HG03139 (cell line): ENCODE measurements around the gene C1orf94.

Experiments used
- ATAC-seq: cut with Tn5 transposase; IDR thresholded peaks from one replicate; pipeline ENCODE4 v1.9.1; 2021; ENCODE audit not compliant: unreplicated experiment

The C1orf94 gene

DNA sequence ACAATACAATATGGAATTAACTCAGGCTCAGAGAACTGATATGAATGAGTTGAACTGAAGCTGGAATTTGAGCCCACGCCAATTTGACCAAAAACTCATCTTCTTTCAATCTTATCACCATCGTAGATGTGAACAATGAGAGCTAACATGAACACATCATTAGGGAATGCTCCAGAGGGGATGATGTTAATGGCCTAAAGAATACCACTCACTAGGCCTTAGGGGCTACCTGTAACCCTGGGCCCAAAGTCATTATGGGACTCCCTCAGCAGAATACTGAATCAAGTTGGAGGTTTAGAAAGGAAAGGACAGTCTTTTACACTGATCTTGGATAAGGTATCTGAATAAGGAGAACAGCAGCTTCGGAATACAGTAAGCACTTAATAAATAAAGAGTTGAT lies 73.6 kb downstream of the C1orf94 start:
- no peak for ATAC-seq

DNA sequence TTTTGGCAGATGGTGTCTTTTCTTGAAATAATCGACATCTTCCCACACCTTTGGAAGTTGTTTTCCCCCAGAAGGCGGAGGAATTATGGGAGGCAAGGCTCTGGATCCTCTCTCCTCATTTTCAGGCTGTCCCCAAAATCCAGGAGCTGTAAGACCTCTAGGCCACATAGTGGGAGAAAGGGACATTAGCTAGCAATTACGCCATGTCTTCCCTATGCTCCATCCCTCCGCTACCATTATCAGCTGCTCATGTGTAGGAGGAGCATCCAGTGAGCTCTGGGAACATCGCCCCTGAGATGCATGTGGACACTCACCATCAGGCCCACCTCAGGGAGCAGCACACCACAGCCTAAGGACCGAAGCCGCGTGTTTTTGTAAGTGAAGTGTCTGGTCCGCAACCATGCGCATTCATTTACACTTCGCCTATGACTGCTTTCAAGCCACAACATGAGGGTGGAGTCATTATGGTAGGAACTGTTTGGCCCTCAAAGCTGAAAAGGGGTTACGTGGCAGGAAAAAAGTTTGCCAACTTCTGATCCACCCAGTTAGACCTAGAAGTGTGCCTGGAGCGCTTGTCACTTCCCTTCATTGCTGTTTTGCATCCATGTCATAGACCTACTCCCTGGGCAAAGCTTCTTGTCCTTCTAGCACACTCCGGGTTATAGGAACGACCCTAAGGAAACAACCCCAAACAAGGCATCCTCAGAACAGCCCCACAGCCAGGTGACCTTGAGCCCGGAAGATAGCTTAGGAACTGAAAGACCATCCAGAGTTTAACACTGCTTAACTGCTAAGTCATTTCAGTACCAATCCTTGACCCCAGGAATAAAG lies 85.5 kb downstream of the C1orf94 start:
- ATAC-seq: no peak

DNA sequence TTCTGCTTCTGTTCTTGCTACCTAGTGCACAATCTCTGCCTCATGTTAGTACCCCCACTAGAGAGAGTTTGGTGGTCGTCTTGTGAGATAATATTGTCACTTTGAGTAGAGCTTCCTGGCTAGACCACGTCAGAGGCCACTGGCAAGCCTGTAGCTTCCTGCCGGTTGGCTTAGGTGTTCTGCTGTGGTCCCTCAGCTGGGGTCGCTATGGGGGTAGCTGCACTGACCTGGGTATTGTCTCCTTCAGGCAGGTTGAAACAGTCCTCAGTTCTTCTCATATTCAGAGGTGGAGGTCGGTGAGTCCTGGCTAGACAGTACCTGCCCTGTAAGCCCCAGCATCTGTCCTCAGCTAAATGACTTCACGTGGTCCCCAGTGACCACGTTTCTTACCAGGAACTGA lies 86.2 kb downstream of the C1orf94 start:
- no peak for ATAC-seq

DNA sequence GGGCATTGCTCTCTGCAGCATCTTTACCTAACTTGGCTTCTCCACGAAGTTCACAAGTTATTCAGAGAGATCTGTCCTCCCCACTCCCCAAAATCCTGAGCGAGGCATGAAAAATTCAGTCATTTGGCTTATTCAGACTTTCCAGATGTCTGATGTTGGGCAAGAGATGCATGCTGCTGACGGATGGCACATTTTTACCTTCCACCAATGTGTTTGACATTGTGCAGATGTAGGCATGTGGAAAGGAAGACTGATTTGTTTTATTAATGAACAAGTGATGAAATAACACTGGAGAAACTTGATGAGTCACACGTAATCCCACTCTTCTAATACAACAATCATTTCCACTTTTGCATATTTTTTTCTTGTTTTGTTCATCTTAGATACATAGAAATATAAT lies 86.7 kb downstream of the C1orf94 start:
- ATAC-seq: no peak

DNA sequence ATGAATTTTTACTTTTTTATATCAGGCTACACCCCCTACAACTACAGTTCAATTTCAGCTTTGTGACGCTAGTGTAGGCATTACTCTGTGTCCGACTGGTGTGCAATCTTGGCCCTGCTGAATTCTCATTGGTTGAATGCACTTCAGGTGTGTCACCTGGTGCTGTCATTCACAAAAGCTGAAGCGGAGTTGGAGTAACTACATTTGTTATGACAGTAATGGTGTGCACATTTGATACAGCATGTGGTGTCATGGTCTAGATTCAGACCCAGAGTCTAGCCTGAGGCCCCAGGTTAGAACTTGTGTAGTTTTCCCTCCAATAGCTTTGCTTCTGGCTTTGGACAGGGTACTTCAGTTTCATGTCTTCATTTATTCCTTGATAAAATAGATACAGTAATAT lies 88.7 kb downstream of the C1orf94 start:
- no peak for ATAC-seq

DNA sequence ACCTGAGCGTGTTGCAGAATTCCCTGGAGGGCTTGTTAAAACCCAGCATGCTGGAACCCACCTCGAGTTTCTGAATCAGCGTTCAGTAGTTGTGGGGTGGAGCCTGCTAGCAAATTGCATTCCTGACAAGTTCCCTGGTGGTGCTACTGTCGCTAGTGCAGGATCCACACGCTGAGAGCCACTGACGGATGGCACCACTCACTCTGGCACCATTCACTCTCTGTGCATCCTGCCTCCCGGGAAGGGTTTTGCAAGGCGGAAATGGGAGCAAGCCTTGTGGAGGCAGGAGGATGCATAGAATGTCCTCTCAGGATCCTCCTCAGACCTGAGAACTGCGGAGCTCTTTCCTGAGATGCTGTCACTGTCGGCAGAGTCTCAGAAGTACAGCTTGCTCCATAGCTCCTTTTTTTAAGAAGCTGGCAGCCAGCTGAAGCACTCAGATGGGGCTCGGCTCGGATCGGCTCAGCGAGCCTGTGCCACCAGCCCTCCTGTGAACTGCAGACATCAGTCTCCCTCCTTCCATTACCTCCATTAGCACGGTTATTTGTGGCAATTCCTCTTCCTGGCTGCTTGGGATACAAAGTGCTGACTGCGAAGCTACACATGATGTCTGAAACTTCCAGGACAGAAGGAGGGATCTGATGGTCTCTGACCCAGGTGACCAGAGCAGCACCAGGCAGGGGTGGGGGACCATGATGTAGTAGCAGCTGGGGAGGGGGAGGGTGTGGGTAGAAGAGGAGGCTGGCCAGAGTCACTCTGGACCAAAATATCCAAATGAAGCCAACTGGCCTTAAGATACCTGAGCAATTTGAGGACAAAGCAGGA lies 89.6 kb downstream of the C1orf94 start:
- no peak for ATAC-seq

DNA sequence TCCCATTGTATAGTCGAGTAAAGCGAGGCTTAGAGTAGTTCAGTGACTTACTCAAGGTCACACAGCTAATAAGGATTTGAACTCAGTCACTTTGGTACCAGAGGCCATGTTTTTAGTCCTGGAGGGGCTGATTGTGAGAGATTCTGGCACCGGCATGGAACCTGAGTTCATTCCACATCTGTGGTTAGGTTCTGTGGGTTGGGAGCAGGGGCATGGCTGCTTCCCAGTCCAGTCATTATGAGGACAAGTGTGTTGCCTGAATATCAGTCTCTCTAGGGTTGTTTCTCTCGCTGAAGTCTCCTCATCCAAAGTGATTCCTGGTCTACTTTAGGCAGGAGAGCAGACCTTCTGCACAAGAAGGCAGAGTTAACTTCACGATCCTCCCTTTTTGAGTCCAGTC lies 90.6 kb downstream of the C1orf94 start:
- ATAC-seq: no peak

DNA sequence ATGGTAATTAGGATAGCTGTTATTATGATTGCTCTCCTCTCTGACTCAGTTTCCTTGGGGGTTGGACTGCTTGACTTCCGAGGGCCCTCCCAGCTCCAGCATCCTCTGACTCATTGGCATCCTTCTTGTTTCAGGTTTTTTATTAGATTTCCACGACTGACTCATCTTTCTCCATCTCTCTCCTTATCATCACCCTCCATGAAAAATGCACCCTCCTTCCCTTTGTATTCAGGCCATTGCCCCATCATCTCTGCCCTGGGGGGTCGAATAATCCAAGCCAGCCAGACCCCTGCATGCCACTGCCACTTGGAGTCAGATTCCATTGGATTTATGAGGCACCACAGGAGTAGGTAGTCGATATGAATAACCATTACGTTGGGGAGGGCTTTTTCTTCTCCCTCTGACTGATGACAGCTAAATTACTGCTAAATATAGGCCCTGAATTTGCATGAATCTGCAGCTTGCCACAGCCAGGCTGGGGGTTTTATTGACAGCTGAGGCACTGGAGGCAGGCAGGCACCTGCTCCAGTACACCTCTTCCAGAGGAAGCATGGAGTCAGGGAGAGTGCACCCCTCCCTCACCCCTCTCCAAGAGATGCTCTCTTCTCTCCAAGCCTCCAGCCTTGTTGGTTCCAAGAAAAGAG lies 91.7 kb downstream of the C1orf94 start:
- ATAC-seq: no peak
